WERI-Rb-1 (cell line): ENCODE data around the gene PRTFDC1.

Source experiments
- DNase-seq: peaks from one replicate; pipeline ENCODE4 v3.0.0-alpha.2; 2020
- H3K27ac ChIP-seq: fragments of 250-450 bp; sonication (Bioruptor Pico); 2 replicates; pipeline ENCODE4 v1.5.1; 2020; ENCODE audit warnings: mild to moderate bottlenecking, moderate library complexity
- H3K27me3 ChIP-seq: fragments of 250-450 bp; sonication (Bioruptor Pico); 2 replicates; pipeline ENCODE4 v1.5.1; 2021; ENCODE audit warnings: mild to moderate bottlenecking, low read depth, moderate library complexity; ENCODE audit not compliant: insufficient read depth, severe bottlenecking
- H3K36me3 ChIP-seq: fragments of 250-450 bp; sonication (Bioruptor Pico); 2 replicates; pipeline ENCODE4 v1.5.1; 2020; ENCODE audit warnings: mild to moderate bottlenecking, moderate library complexity
- H3K4me3 ChIP-seq: 2 replicates; pipeline ENCODE4 v1.5.1; 2011; ENCODE audit warnings: low read depth, mild to moderate bottlenecking, control low read depth, low read length
- H3K9me3 ChIP-seq: fragments of 250-450 bp; sonication (Bioruptor Pico); 2 replicates; pipeline ENCODE4 v1.5.1; 2021; ENCODE audit warnings: mild to moderate bottlenecking, moderate library complexity; ENCODE audit not compliant: severe bottlenecking
- TF ChIP-seq, protein P1 (sequence below): IDR thresholded peaks from 2 replicates; pipeline ENCODE4 v1.5.1; 2011; ENCODE audit warnings: low read depth, mild to moderate bottlenecking, control low read depth, inconsistent platforms, low read length

The PRTFDC1 gene

DNA sequence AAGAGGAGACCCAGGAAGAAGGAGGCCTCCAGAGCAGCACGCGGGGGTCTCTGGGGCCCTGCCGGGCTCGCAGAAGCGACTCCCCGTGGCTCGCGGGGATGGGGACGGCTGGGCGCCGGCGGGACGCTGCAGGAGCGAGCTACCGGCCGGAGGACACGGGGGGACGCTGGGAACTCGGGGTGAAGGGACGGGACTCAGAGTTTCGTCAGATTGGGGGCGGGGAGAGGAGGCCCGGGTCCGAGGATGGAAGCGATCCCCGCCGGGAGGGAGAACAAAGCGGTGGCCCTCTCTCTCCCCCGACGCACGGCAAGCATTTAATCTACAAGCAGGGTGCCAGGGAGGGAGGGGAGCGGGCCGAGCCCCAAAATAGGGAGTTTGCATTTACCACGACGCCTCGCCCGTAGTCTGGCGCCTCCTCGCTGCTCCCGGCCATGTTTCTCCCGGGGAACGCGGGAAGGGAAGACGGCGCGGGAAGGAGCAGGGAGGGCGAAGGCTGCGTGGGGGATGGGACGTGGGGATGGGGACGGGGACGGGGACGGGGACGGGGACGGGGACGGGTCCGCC lies at the start of gene PRTFDC1:
TSS of gene PRTFDC1 (minus strand) at position 464 of the 564 bp plus-strand sequence. CDS start at position 433, 31 bp downstream.
- H3K4me3 ChIP-seq: peak within 1 kb of the TSS; percentile 50
- peak; percentile 59 for DNase-seq

DNA sequence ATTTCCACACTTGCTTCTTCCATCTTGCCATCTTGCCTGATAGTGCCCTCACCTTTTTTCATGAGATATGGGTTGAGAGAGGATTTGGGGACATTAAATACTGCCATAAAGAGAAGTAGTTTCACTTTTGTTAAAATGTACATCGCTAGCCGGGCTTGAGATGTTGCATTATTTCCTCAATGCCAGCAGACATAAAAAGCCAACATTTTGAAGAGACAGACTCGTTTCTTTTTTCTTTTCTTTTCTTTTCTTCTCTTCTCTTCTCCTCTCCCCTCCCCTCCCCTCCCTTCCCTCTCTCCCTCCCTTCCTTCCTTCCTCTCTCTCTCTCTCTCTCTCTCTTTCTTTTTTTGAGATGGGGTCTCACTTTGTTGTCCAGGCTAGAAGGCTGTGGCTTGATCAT lies 45.6 kb upstream of the PRTFDC1 start:
- TF ChIP-seq, protein P1, sequence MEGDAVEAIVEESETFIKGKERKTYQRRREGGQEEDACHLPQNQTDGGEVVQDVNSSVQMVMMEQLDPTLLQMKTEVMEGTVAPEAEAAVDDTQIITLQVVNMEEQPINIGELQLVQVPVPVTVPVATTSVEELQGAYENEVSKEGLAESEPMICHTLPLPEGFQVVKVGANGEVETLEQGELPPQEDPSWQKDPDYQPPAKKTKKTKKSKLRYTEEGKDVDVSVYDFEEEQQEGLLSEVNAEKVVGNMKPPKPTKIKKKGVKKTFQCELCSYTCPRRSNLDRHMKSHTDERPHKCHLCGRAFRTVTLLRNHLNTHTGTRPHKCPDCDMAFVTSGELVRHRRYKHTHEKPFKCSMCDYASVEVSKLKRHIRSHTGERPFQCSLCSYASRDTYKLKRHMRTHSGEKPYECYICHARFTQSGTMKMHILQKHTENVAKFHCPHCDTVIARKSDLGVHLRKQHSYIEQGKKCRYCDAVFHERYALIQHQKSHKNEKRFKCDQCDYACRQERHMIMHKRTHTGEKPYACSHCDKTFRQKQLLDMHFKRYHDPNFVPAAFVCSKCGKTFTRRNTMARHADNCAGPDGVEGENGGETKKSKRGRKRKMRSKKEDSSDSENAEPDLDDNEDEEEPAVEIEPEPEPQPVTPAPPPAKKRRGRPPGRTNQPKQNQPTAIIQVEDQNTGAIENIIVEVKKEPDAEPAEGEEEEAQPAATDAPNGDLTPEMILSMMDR: no peak
- no peak overlapping the region for H3K4me3 ChIP-seq
- no peaks in the 10 kb centered on the region for H3K9me3 ChIP-seq
- no peaks in the 10 kb centered on the region for H3K36me3 ChIP-seq
- H3K27me3 ChIP-seq: no peaks in the 10 kb centered on the region
- DNase-seq: no peak
- no peak overlapping the region for H3K27ac ChIP-seq

More for the DNA sequence above, at the start of gene PRTFDC1:
- Histone ChIP-seq H3K27me3 (no peaks in the 10 kb centered on the region), H3K36me3 (no peaks in the 10 kb centered on the region), H3K9me3 (no peaks in the 10 kb centered on the region), H3K27ac (peak within 1 kb of the TSS; percentile 90)
- TF ChIP-seq, protein P1: no peak

DNA sequence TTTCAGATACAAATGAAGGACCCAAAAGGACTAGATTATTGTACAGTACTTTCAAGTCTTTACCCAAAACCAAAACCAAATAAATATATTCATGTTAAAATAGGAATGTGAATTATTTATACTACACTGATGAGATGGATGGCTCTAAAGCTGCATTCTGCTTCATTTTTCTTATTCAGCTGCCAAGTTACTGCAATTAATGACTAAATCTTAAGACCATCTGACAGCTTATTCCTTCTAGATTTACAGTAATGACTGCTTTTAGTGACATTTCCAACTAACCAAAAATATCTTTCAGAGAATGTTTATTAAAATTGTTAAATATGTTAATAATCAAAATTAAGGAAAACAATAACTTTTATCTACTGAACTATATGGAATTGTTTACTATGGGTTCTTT lies 42.7 kb upstream of the PRTFDC1 start:
- Histone ChIP-seq H3K36me3 (no peaks in the 10 kb centered on the region), H3K9me3 (no peaks in the 10 kb centered on the region), H3K27me3 (no peaks in the 10 kb centered on the region), H3K4me3 (no peak overlapping the region), H3K27ac (no peak overlapping the region)
- no peak for DNase-seq
- TF ChIP-seq, protein P1: no peak

DNA sequence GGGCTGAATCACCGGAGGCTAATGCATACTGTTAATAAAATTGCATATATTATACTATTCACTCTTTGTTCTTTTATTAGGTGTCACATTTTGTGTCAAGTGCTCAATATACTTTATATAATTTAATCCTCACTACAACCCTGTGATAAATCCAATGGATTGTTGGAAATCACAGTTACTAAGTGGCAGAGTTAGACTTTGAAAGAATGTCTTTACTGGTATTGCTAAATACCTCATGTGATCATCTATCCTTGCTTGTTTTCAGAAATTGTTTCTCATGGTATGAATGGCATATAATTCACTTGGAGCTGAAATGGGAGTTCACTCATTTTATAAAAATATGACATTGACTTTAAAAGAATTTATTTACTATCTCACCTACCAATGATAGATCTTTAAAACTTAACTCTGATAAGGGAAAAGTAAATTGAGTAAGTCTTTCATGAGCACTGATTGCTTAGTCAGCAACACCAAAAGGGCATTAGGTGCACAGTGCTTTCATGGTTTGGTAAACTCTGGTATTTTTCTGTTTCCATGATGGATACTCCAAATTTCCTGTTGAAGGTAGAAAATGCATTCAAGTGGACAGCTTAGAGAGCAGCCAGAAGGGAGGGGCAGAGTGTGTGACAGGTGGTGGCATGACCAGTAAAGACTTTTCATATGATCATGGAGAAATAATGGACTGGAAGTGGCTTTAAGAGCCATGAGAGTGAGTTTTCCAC lies 41.0 kb upstream of the PRTFDC1 start:
- no peaks in the 10 kb centered on the region for H3K9me3 ChIP-seq
- H3K36me3 ChIP-seq: no peaks in the 10 kb centered on the region
- H3K4me3 ChIP-seq: no peak overlapping the region
- H3K27ac ChIP-seq: no peak overlapping the region
- DNase-seq: no peak
- TF ChIP-seq, protein P1: no peak
- H3K27me3 ChIP-seq: no peaks in the 10 kb centered on the region

GRCh38 chr10:24992512-24993133 lies 40.2 kb upstream of the PRTFDC1 start:
- TF ChIP-seq, protein P1: no peak
- H3K36me3 ChIP-seq: no peaks in the 10 kb centered on the region
- DNase-seq: no peak

More at GRCh38 chr10:24992512-24993133, 40.2 kb upstream of the PRTFDC1 start:
- H3K4me3 ChIP-seq: no peak overlapping the region
- no peaks in the 10 kb centered on the region for H3K9me3 ChIP-seq
- no peak overlapping the region for H3K27ac ChIP-seq
- no peaks in the 10 kb centered on the region for H3K27me3 ChIP-seq
